ENCODE data around the gene ANKRD34A. TPM values are rescaled to one million over a fixed set of nuclear protein-coding genes. Genes with fewer than 3 reads are reported as not detected.

ANKRD34A gene
- total and polyA plus RNA-seq, 2 experiments from 2014 or later = 1.3 to 2.3 TPM

GRCh38 chr1:145991735-145992412, 27.5 kb upstream of the ANKRD34A start:
- in situ Hi-C loops (cut with MboI) = no loop called here
- Histone ChIP-seq H3K36me3 (ENCODE audit: low read depth) (peaks cover 33% of the 10 kb centered on the region), H3K9me2 (ENCODE audit: insufficient read depth) (no peaks in the 10 kb centered on the region), H3F3A (ENCODE audit: insufficient read depth) (peaks cover 60% of the 10 kb centered on the region), H3K4me2 (ENCODE audit: unreplicated experiment) (peak overlapping the region; percentile 95), H3K27ac (0 out of 2 replicates have a peak overlapping the region, but pooled peaks have one; percentile 12), H3K79me2 (ENCODE audit: insufficient read depth) (peaks cover 40% of the 10 kb centered on the region), H3K9me3 (ENCODE audit: low read depth) (no peaks in the 10 kb centered on the region), H4K20me1 (ENCODE audit: insufficient read depth) (peaks cover 23% of the 10 kb centered on the region; the same call in 1 of the 2 replicates), H3K27me3 (replicated peaks; ENCODE audit: insufficient read depth) (no peaks in the 10 kb centered on the region), H3K4me1 (ENCODE audit: insufficient read depth) (peaks cover 27% of the 10 kb centered on the region), H3K4me3 (peak overlapping the region; percentile 91; the same call in 1 of the 2 replicates), H2AFZ (no peak overlapping the region), H3K9ac (no peak overlapping the region)
- no peak for DNase-seq
- TF ChIP-seq EZH2 (IDR thresholded peaks at IDR 0.05; ENCODE audit: insufficient read depth, poor library complexity, severe bottlenecking) (no peak), EZH2phosphoT487 (IDR thresholded peaks at IDR 0.05; ENCODE audit: insufficient read depth, low read depth) (no peak)
- 70 to 72% methylated on average over 10 of the region's 10 CpGs for WGBS, 2 experiments (ENCODE audit: low coverage in 1 of 2, low lambda C conversion rate in 2 of 2, missing lambda C conversion rate in 2 of 2)

GRCh38 chr1:145990249-145990855, 26.0 kb upstream of the ANKRD34A start:
- H3K27me3 ChIP-seq (replicated peaks; ENCODE audit: insufficient read depth) = no peaks in the 10 kb centered on the region
- H3K4me1 ChIP-seq (ENCODE audit: insufficient read depth) = peaks cover 36% of the 10 kb centered on the region
- no peaks in the 10 kb centered on the region for H3K9me3 ChIP-seq (ENCODE audit: low read depth)
- no peak for DNase-seq
- H3K9me2 ChIP-seq (ENCODE audit: insufficient read depth) = no peaks in the 10 kb centered on the region
- no peak overlapping the region for H3K4me2 ChIP-seq (ENCODE audit: unreplicated experiment)
- in situ Hi-C loops (cut with MboI) = no loop called here
- TF ChIP-seq EZH2phosphoT487 (IDR thresholded peaks at IDR 0.05; ENCODE audit: insufficient read depth, low read depth) = no peak
- TF ChIP-seq EZH2 (IDR thresholded peaks at IDR 0.05; ENCODE audit: insufficient read depth, poor library complexity, severe bottlenecking) = no peak
- H2AFZ ChIP-seq = no peak overlapping the region
- peaks cover 33% of the 10 kb centered on the region for H3K36me3 ChIP-seq (ENCODE audit: low read depth)
- H3K79me2 ChIP-seq (ENCODE audit: insufficient read depth) = peaks cover 30% of the 10 kb centered on the region
- H3K27ac ChIP-seq = peak overlapping the region; percentile 27; the same call in 1 of the 2 replicates
- 88% methylated on average over 7 of the region's 7 CpGs for WGBS, 2 experiments (ENCODE audit: low coverage in 1 of 2, low lambda C conversion rate in 2 of 2, missing lambda C conversion rate in 2 of 2)
- H3K4me3 ChIP-seq = no peak overlapping the region
- peaks cover 61% of the 10 kb centered on the region for H3F3A ChIP-seq (ENCODE audit: insufficient read depth)
- peaks cover 23% of the 10 kb centered on the region; the same call in 1 of the 2 replicates for H4K20me1 ChIP-seq (ENCODE audit: insufficient read depth)
- no peak overlapping the region for H3K9ac ChIP-seq

- Histone ChIP-seq H3K9me2 (ENCODE audit: insufficient read depth) (no peaks in the 10 kb centered on the region), H3K27ac (no peak overlapping the region), H4K20me1 (ENCODE audit: insufficient read depth) (peaks cover 13% of the 10 kb centered on the region; the same call in 1 of the 2 replicates), H3K4me2 (ENCODE audit: unreplicated experiment) (no peak overlapping the region), H3F3A (ENCODE audit: insufficient read depth) (peaks cover 54% of the 10 kb centered on the region), H3K4me1 (ENCODE audit: insufficient read depth) (peaks cover 31% of the 10 kb centered on the region), H3K27me3 (replicated peaks; ENCODE audit: insufficient read depth) (no peaks in the 10 kb centered on the region), H3K9me3 (ENCODE audit: low read depth) (no peaks in the 10 kb centered on the region), H3K36me3 (ENCODE audit: low read depth) (peaks cover 19% of the 10 kb centered on the region), H2AFZ (no peak overlapping the region), H3K79me2 (ENCODE audit: insufficient read depth) (peaks cover 14% of the 10 kb centered on the region), H3K4me3 (no peak overlapping the region), H3K9ac (no peak overlapping the region)
- DNase-seq = no peak
- no peak for TF ChIP-seq EZH2phosphoT487 (IDR thresholded peaks at IDR 0.05; ENCODE audit: insufficient read depth, low read depth)
- no peak for TF ChIP-seq EZH2 (IDR thresholded peaks at IDR 0.05; ENCODE audit: insufficient read depth, poor library complexity, severe bottlenecking)
- in situ Hi-C loops (cut with MboI) = no loop called here
- WGBS, 2 experiments (ENCODE audit: low coverage in 1 of 2, low lambda C conversion rate in 2 of 2, missing lambda C conversion rate in 2 of 2) = 62 to 70% methylated on average over 5 of the region's 5 CpGs
Measured at GRCh38 chr1:145988773-145989172, 24.4 kb upstream of the ANKRD34A start.

- Histone ChIP-seq H3K9ac (no peak overlapping the region), H3K79me2 (ENCODE audit: insufficient read depth) (peaks cover 6% of the 10 kb centered on the region), H3K4me2 (ENCODE audit: unreplicated experiment) (no peak overlapping the region), H3K27ac (no peak overlapping the region), H3K36me3 (ENCODE audit: low read depth) (peaks cover 10% of the 10 kb centered on the region), H3K27me3 (replicated peaks; ENCODE audit: insufficient read depth) (no peaks in the 10 kb centered on the region), H2AFZ (no peak overlapping the region), H3K4me1 (ENCODE audit: insufficient read depth) (peaks cover 23% of the 10 kb centered on the region), H3K9me2 (ENCODE audit: insufficient read depth) (no peaks in the 10 kb centered on the region), H4K20me1 (ENCODE audit: insufficient read depth) (peaks cover 4% of the 10 kb centered on the region; the same call in 1 of the 2 replicates), H3K4me3 (no peak overlapping the region), H3F3A (ENCODE audit: insufficient read depth) (peaks cover 45% of the 10 kb centered on the region), H3K9me3 (ENCODE audit: low read depth) (no peaks in the 10 kb centered on the region)
- TF ChIP-seq EZH2 (IDR thresholded peaks at IDR 0.05; ENCODE audit: insufficient read depth, poor library complexity, severe bottlenecking) = no peak
- no peak for TF ChIP-seq EZH2phosphoT487 (IDR thresholded peaks at IDR 0.05; ENCODE audit: insufficient read depth, low read depth)
- DNase-seq = no peak
- WGBS, 2 experiments (ENCODE audit: low coverage in 1 of 2, low lambda C conversion rate in 2 of 2, missing lambda C conversion rate in 2 of 2) = 100% methylated on average over 1 of the region's 1 CpG
- in situ Hi-C loops (cut with MboI) = no loop called here
Measured at GRCh38 chr1:145987926-145988325, 23.6 kb upstream of the ANKRD34A start.

Measured in GM23248 (cell line).